OCI-LY1 (cell line): ENCODE results near the gene STXBP6.

Source experiments
- H2AFZ ChIP-seq: fragments of 200-600 bp; sonication (generic), shearing (Covaris generic); 2 replicates; pipeline ENCODE4 v1.6.0; 2014; ENCODE audit warnings: antibody characterized with exemption, mild to moderate bottlenecking, low read length
- H3F3A ChIP-seq: fragments of 200-600 bp; sonication (generic), shearing (Covaris generic); 2 replicates; pipeline ENCODE4 v1.6.0; 2014; ENCODE audit warnings: mild to moderate bottlenecking, antibody characterized with exemption, low read length, moderate library complexity; ENCODE audit not compliant: insufficient read depth
- H3K27ac ChIP-seq: fragments of 200-600 bp; sonication (generic); 2 replicates; pipeline ENCODE4 v1.5.1; 2014; ENCODE audit warnings: low read length, mixed run types, mild to moderate bottlenecking, low read depth; ENCODE audit not compliant: poor library complexity, severe bottlenecking
- H3K27me3 ChIP-seq: fragments of 200-600 bp; sonication (generic); 2 replicates; pipeline ENCODE4 v1.6.0; 2014; ENCODE audit warnings: antibody characterized with exemption, mild to moderate bottlenecking, low read length, moderate library complexity; ENCODE audit not compliant: insufficient read depth
- H3K36me3 ChIP-seq: fragments of 200-600 bp; sonication (generic); 2 replicates; pipeline ENCODE4 v1.6.1; 2014; ENCODE audit warnings: mild to moderate bottlenecking, antibody characterized with exemption, low read length, moderate library complexity, mixed read lengths; ENCODE audit not compliant: insufficient read depth
- H3K4me1 ChIP-seq: fragments of 200-600 bp; sonication (generic); 2 replicates; pipeline ENCODE4 v1.5.1; 2014; ENCODE audit warnings: mild to moderate bottlenecking, low read length, moderate library complexity; ENCODE audit not compliant: insufficient read depth, severe bottlenecking
- H3K4me2 ChIP-seq: fragments of 200-600 bp; sonication (generic), shearing (Covaris generic); 2 replicates; pipeline ENCODE4 v1.6.1; 2014; ENCODE audit warnings: low read length
- H3K4me3 ChIP-seq: fragments of 200-600 bp; sonication (generic); 2 replicates; pipeline ENCODE4 v1.5.1; 2014; ENCODE audit warnings: low read length, low read depth, mild to moderate bottlenecking, mixed read lengths; ENCODE audit not compliant: poor library complexity, severe bottlenecking
- H3K79me2 ChIP-seq: fragments of 200-600 bp; shearing (Covaris generic); 2 replicates; pipeline ENCODE4 v1.6.1; 2016; ENCODE audit warnings: mixed run types, low read length, mixed read lengths; ENCODE audit not compliant: insufficient read depth
- H3K9ac ChIP-seq: fragments of 200-600 bp; sonication (generic), shearing (Covaris generic); 2 replicates; pipeline ENCODE4 v1.6.1; 2014; ENCODE audit warnings: mild to moderate bottlenecking, low read length, mixed read lengths
- H3K9me2 ChIP-seq: fragments of 200-600 bp; sonication (generic), shearing (Covaris generic); 2 replicates; pipeline ENCODE4 v1.6.1; 2014; ENCODE audit warnings: low read depth, mild to moderate bottlenecking, low read length, mixed read lengths
- H3K9me3 ChIP-seq: fragments of 200-600 bp; shearing (Covaris generic); 2 replicates; pipeline ENCODE4 v1.6.1; 2014; ENCODE audit warnings: low read length, mixed read lengths
- H4K20me1 ChIP-seq: fragments of 200-600 bp; sonication (generic), shearing (Covaris generic); 2 replicates; pipeline ENCODE4 v1.6.0; 2016; ENCODE audit warnings: mild to moderate bottlenecking, low read length; ENCODE audit not compliant: insufficient read depth
- EZH2 ChIP-seq: fragments of 200-600 bp; sonication (generic), shearing (Covaris generic); IDR thresholded peaks from 2 replicates; pipeline ENCODE4 v1.8.0; 2017; ENCODE audit warnings: borderline replicate concordance, mixed run types, mild to moderate bottlenecking, antibody characterized with exemption, low read length, moderate library complexity, mixed read lengths
- TF ChIP-seq, protein P1 (sequence below): fragments of 200-600 bp; sonication (generic), shearing (Covaris generic); IDR thresholded peaks from 2 replicates; pipeline ENCODE4 v1.5.1; 2017; ENCODE audit warnings: mild to moderate bottlenecking, antibody characterized with exemption, low read length, moderate library complexity, mixed read lengths

STXBP6 gene

DNA sequence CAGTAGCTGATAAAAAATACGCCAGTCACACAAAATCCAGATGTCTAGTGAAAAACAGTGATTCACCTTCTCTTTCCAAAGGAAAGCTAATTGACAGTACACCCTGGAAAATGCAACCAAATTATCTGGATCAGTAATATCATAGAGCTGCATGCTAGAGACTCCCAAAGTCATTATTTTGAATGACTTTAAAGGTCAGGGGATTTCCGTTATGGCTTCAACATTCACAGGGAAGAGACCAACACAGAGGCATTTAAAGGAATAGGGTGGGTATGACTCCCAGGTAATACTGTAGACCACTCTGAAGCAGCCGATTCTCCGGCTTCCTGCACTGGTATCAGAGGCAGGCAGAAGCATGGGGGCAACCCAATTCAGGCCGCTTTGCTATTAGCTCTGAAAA lies 190.4 kb downstream of the STXBP6 start:
- Histone ChIP-seq H3K36me3 (no peaks in the 10 kb centered on the region), H3K4me2 (no peak overlapping the region), H3F3A (no peaks in the 10 kb centered on the region), H3K4me3 (no peak overlapping the region), H3K4me1 (no peaks in the 10 kb centered on the region), H3K9me3 (no peaks in the 10 kb centered on the region), H3K9ac (no peak overlapping the region), H2AFZ (no peak overlapping the region), H3K9me2 (no peaks in the 10 kb centered on the region), H3K27ac (no peak overlapping the region), H4K20me1 (no peaks in the 10 kb centered on the region), H3K27me3 (no peaks in the 10 kb centered on the region), H3K79me2 (no peaks in the 10 kb centered on the region)
- TF ChIP-seq EZH2: no peak
- TF ChIP-seq, protein P1, sequence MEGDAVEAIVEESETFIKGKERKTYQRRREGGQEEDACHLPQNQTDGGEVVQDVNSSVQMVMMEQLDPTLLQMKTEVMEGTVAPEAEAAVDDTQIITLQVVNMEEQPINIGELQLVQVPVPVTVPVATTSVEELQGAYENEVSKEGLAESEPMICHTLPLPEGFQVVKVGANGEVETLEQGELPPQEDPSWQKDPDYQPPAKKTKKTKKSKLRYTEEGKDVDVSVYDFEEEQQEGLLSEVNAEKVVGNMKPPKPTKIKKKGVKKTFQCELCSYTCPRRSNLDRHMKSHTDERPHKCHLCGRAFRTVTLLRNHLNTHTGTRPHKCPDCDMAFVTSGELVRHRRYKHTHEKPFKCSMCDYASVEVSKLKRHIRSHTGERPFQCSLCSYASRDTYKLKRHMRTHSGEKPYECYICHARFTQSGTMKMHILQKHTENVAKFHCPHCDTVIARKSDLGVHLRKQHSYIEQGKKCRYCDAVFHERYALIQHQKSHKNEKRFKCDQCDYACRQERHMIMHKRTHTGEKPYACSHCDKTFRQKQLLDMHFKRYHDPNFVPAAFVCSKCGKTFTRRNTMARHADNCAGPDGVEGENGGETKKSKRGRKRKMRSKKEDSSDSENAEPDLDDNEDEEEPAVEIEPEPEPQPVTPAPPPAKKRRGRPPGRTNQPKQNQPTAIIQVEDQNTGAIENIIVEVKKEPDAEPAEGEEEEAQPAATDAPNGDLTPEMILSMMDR: no peak

DNA sequence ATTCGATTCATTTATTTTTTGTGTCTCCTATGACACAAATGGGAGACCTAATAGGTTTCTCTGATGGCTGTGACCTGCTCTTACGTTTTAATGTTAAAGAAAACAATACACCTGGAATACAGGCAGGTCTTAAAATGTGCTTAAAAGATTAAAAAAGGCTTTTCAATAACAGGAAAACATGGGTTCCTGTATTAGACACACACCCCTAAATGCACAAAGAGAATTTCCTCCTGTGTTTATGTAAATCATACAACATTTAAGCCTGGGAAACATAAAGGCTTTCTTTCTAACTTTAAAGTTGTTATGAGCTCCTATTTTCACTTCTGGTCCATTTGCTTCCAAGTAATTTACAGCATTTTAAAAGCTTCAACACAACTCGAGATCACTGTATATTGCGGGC lies 191.3 kb downstream of the STXBP6 start:
- no peak for TF ChIP-seq EZH2
- TF ChIP-seq, protein P1: no peak
- no peaks in the 10 kb centered on the region for H3K79me2 ChIP-seq
- no peaks in the 10 kb centered on the region for H3K9me2 ChIP-seq
- H3K9ac ChIP-seq: no peak overlapping the region
- no peak overlapping the region for H3K27ac ChIP-seq
- no peak overlapping the region for H3K4me2 ChIP-seq
- H3K4me1 ChIP-seq: no peaks in the 10 kb centered on the region
- no peaks in the 10 kb centered on the region for H4K20me1 ChIP-seq
- H3K9me3 ChIP-seq: no peaks in the 10 kb centered on the region
- no peaks in the 10 kb centered on the region for H3K36me3 ChIP-seq
- H3K27me3 ChIP-seq: no peaks in the 10 kb centered on the region
- H3K4me3 ChIP-seq: no peak overlapping the region
- H2AFZ ChIP-seq: no peak overlapping the region
- H3F3A ChIP-seq: no peaks in the 10 kb centered on the region

DNA sequence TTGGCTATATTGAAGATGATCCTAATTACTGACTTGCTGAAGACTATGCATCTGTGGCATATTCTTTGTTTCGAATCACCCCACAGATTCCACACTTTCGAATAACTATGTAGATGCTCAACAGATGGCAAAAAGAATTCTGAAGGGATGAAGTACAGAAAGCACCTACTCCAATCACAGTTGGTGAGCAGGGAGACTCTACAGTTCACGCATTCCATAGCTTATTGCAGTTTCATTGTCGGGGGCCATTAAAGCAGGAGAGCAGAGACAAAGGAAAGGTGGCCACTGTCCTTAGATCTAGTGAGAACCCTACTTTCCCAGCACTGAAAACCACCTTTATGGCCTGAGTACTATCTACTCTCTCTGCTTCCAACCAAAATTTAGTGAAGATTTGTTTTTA lies 191.9 kb downstream of the STXBP6 start:
- H3K79me2 ChIP-seq: no peaks in the 10 kb centered on the region
- H3K9me2 ChIP-seq: no peaks in the 10 kb centered on the region
- no peaks in the 10 kb centered on the region for H3K36me3 ChIP-seq
- no peaks in the 10 kb centered on the region for H3K4me1 ChIP-seq
- H3K9me3 ChIP-seq: no peaks in the 10 kb centered on the region
- H3F3A ChIP-seq: no peaks in the 10 kb centered on the region
- H2AFZ ChIP-seq: no peak overlapping the region
- H3K27me3 ChIP-seq: no peaks in the 10 kb centered on the region
- no peak overlapping the region for H3K4me3 ChIP-seq
- no peak overlapping the region for H3K4me2 ChIP-seq
- H3K27ac ChIP-seq: no peak overlapping the region
- H4K20me1 ChIP-seq: no peaks in the 10 kb centered on the region
- TF ChIP-seq EZH2: no peak
- no peak overlapping the region for H3K9ac ChIP-seq

DNA sequence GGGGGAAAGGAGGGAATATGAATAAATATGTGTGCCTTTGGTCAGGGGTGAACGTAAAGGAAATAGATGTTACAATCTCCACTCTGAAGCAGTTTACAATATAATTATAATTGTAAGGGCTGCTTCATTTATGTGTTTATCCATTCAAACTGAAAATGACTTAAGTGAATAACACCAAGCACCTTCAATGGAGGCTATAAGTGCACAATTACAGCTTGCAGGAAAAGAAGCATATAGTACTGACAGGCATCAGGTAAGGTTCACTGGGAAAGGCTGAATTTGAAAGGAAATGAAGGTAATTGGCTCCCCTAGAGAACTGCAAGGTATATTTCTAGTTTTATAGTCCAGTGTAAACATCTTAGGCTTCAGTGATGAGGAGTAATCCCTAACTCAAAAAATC lies 192.7 kb downstream of the STXBP6 start:
- Histone ChIP-seq H3F3A (no peaks in the 10 kb centered on the region), H2AFZ (no peak overlapping the region), H4K20me1 (no peaks in the 10 kb centered on the region), H3K27ac (no peak overlapping the region), H3K9me2 (no peaks in the 10 kb centered on the region), H3K79me2 (no peaks in the 10 kb centered on the region), H3K36me3 (no peaks in the 10 kb centered on the region), H3K9ac (no peak overlapping the region), H3K4me2 (no peak overlapping the region), H3K27me3 (no peaks in the 10 kb centered on the region), H3K9me3 (no peaks in the 10 kb centered on the region), H3K4me1 (no peaks in the 10 kb centered on the region), H3K4me3 (no peak overlapping the region)
- TF ChIP-seq EZH2: no peak
- TF ChIP-seq, protein P1: no peak
